Measurements from ENCODE around the gene SNAPC5. TPM values are rescaled to one million over a fixed set of nuclear protein-coding genes. Genes with fewer than 3 reads are reported as not detected.
"Not testable (repeated sequence)": the region's sequence is repeated elsewhere in the genome, so short reads cannot be mapped to it uniquely, and the experiment has no call there.

Gene SNAPC5
- total RNA-seq (2014; rRNA removed; shearing (Covaris generic)): 17.1 and 18.3 TPM in 2 replicates

- in situ Hi-C loops (cut with HindIII; ENCODE audit: low sequenced_read_pairs): loop anchor here (10.0 kb wide), 1 partner anchor 183 kb away; no protein-coding TSS in a partner anchor
- DNase-seq (ENCODE audit: low spot score): peak; percentile 92
Observed at GRCh38 chr15:66497502-66498455, at the start of gene SNAPC5. SNAPC5 (minus strand) TSS chr15:66497762; CDS start chr15:66497731, 31 bp downstream.

- in situ Hi-C loops (cut with HindIII; ENCODE audit: low sequenced_read_pairs): no loop called here
- no peak for DNase-seq (ENCODE audit: low spot score)
Observed at GRCh38 chr15:66545255-66545654, 47.7 kb upstream of the SNAPC5 start.

GRCh38 chr15:66542896-66543295 lies 45.3 kb upstream of the SNAPC5 start:
- DNase-seq (ENCODE audit: low spot score): no peak
- in situ Hi-C loops (cut with HindIII; ENCODE audit: low sequenced_read_pairs): no loop called here

- no peak for DNase-seq (ENCODE audit: low spot score)
- in situ Hi-C loops (cut with HindIII; ENCODE audit: low sequenced_read_pairs): no loop called here
Observed at GRCh38 chr15:66535056-66535455, 37.5 kb upstream of the SNAPC5 start.

- in situ Hi-C loops (cut with HindIII; ENCODE audit: low sequenced_read_pairs): no loop called here
Observed at GRCh38 chr15:66524838-66525237, 27.3 kb upstream of the SNAPC5 start.

GRCh38 chr15:66523926-66524325 lies 26.4 kb upstream of the SNAPC5 start:
- in situ Hi-C loops (cut with HindIII; ENCODE audit: low sequenced_read_pairs): no loop called here
- DNase-seq (ENCODE audit: low spot score): no peak

More at GRCh38 chr15:66524838-66525237, 27.3 kb upstream of the SNAPC5 start:
- no peak for DNase-seq (ENCODE audit: low spot score)

- in situ Hi-C loops (cut with HindIII; ENCODE audit: low sequenced_read_pairs): no loop called here
- no peak for DNase-seq (ENCODE audit: low spot score)
Observed at GRCh38 chr15:66515901-66516322, 18.4 kb upstream of the SNAPC5 start.

GRCh38 chr15:66514586-66514985 lies 17.0 kb upstream of the SNAPC5 start:
- no peak for DNase-seq (ENCODE audit: low spot score)
- in situ Hi-C loops (cut with HindIII; ENCODE audit: low sequenced_read_pairs): no loop called here

- no peak for DNase-seq (ENCODE audit: low spot score)
- in situ Hi-C loops (cut with HindIII; ENCODE audit: low sequenced_read_pairs): no loop called here
Observed at GRCh38 chr15:66508293-66508883, 10.8 kb upstream of the SNAPC5 start.

- DNase-seq (ENCODE audit: low spot score): no peak
- in situ Hi-C loops (cut with HindIII; ENCODE audit: low sequenced_read_pairs): no loop called here
Observed at GRCh38 chr15:66505818-66506217, 8.3 kb upstream of the SNAPC5 start.

GRCh38 chr15:66505430-66505811 lies 7.9 kb upstream of the SNAPC5 start:
- DNase-seq (ENCODE audit: low spot score): no peak
- in situ Hi-C loops (cut with HindIII; ENCODE audit: low sequenced_read_pairs): no loop called here

GRCh38 chr15:66504563-66505429 lies 7.2 kb upstream of the SNAPC5 start, which contains the start of the genes RPL4 and ZWILCH:
RPL4 (minus strand) TSS chr15:66504855; CDS start chr15:66504790, 65 bp downstream.
ZWILCH (plus strand) TSS chr15:66505326; CDS start chr15:66505339, 13 bp downstream.
- peak; percentile 81 for DNase-seq (ENCODE audit: low spot score)
- in situ Hi-C loops (cut with HindIII; ENCODE audit: low sequenced_read_pairs): no loop called here

GRCh38 chr15:66503780-66504562 lies 6.4 kb upstream of the SNAPC5 start:
- in situ Hi-C loops (cut with HindIII; ENCODE audit: low sequenced_read_pairs): no loop called here
- DNase-seq (ENCODE audit: low spot score): no peak

GRCh38 chr15:66503041-66503648 lies 5.6 kb upstream of the SNAPC5 start:
- in situ Hi-C loops (cut with HindIII; ENCODE audit: low sequenced_read_pairs); DNase-seq (ENCODE audit: low spot score): not testable (repeated sequence)

- peak; percentile 69 for DNase-seq (ENCODE audit: low spot score)
- in situ Hi-C loops (cut with HindIII; ENCODE audit: low sequenced_read_pairs): no loop called here
Observed at GRCh38 chr15:66502491-66502890, 4.9 kb upstream of the SNAPC5 start.

- in situ Hi-C loops (cut with HindIII; ENCODE audit: low sequenced_read_pairs): not testable (repeated sequence)
Observed at GRCh38 chr15:66500346-66500745, 2.8 kb upstream of the SNAPC5 start.

GRCh38 chr15:66498501-66499386 lies 1.2 kb upstream of the SNAPC5 start:
- peak; percentile 40 for DNase-seq (ENCODE audit: low spot score)
- in situ Hi-C loops (cut with HindIII; ENCODE audit: low sequenced_read_pairs): loop anchor here (10.0 kb wide), 1 partner anchor 184 kb away; no protein-coding TSS in a partner anchor

More at GRCh38 chr15:66500346-66500745, 2.8 kb upstream of the SNAPC5 start:
- DNase-seq (ENCODE audit: low spot score): not testable (repeated sequence)

All from G401 (cell line).